SK-N-DZ (cell line): ENCODE data around the gene FKBP6. TPM values are rescaled to one million over a fixed set of nuclear protein-coding genes. Genes with fewer than 3 reads are reported as not detected.
"Not testable (repeated sequence)": the region's sequence is repeated elsewhere in the genome, so short reads cannot be mapped to it uniquely, and the experiment has no call there.

ENCODE experiments used
- DNase-seq: peaks from one replicate; pipeline ENCODE4 v3.0.0-alpha.2; 2015; ENCODE audit warnings: low spot score
- polyA plus RNA-seq, 2 experiments: library from polyadenylated mRNA; depleted of rRNA; stranded (reverse); fragments of >200 nt; gene quantifications; 2 replicates each; pipeline ENCODE4 v1.2.3, GENCODE V29; 2014

Gene FKBP6, protein sequence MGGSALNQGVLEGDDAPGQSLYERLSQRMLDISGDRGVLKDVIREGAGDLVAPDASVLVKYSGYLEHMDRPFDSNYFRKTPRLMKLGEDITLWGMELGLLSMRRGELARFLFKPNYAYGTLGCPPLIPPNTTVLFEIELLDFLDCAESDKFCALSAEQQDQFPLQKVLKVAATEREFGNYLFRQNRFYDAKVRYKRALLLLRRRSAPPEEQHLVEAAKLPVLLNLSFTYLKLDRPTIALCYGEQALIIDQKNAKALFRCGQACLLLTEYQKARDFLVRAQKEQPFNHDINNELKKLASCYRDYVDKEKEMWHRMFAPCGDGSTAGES
- polyA plus RNA-seq (2014; cell fraction: cytosol; rRNA removed), result not detected in 2 replicates
- not detected in 2 replicates for polyA plus RNA-seq (2014; cell fraction: nucleus; rRNA removed)

DNA sequence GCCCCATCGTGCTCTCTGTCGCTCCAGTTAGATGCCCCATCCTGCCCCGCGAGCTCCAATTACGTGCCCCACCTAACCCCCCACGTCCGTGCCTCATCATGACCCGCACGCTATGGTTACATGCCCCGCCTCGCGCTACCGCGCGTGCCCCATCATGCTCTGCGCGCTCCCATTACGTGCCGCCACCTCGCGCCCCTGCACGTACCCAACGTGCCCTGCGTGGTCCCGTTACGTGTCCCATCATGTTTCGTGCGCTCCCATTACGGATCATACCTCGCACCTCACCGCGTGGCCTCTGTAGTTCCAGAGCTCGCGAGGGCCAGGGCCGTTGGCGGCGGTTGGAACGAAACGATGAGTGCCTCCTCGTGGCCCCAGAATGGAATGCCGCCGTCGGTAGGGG is at the start of gene FKBP6, which contains the start of gene TRIM50:
TSS of gene FKBP6 (plus strand) at position 240 of the 400 bp plus-strand sequence. CDS start 268 bp downstream, outside the sequence.
TSS of gene TRIM50 (minus strand) at position 161 of the 400 bp plus-strand sequence. CDS start 3,295 bp downstream, outside the sequence.
- not testable (repeated sequence) for DNase-seq

DNA sequence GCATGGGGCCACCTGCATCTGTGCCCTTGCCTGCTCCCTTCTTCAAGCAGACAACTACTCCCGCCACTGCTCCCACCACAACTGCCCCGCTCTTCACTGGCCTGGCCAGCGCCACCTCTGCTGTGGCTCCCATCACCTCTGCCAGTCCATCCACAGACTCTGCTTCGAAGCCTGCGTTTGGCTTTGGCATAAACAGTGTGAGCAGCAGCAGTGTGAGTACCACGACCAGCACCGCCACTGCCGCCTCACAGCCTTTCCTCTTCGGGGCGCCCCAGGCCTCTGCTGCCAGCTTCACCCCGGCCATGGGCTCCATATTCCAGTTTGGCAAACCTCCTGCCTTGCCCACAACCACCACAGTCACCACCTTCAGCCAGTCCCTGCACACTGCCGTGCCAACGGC is 30.7 kb upstream of the FKBP6 start:
- DNase-seq, result not testable (repeated sequence)

GRCh38 chr7:73297706-73298105 is 30.3 kb upstream of the FKBP6 start:
- DNase-seq, result not testable (repeated sequence)

DNA sequence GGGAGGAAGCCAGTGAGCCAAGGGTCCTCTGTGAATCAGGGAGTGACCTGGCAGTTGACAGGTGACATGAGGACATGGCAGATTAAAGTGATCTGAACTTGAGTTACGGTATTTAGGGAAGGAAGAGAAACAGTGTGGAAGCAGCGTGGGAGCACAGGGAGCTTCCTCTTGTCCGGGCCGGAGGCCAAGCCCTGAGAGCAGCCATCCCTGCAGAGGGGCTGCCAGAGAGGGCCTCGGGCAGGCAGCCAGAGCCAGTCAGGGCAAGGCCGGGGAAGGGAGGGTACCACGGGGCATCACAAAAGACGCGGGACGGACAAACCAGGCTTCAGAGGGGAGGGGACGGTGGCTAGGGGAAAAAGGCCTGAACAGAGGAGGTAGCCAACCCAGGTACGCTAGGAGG is 28.1 kb upstream of the FKBP6 start:
- DNase-seq, result not testable (repeated sequence)

DNA sequence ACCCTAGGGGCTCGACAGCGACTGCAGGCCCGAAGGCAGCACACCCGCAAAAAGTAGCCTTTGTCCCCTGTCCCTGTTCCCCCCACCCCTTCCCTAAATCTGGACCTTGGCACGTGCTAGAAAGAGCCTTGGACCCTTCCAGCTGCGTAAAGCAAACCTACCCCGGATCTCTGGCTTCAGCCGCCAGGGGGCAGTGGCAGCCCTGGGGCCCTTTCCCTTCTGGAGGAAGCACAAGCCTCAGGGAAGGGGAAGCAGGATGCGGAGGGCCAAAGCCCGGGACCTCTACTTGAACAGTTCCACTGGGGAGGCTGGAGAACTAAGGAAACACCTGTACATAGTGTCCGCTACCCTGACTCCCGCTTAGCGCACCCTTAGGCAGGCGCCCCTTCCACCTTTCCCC is 26.9 kb upstream of the FKBP6 start:
- not testable (repeated sequence) for DNase-seq

GRCh38 chr7:73302846-73303245 is 25.1 kb upstream of the FKBP6 start:
- DNase-seq, result not testable (repeated sequence)

DNA sequence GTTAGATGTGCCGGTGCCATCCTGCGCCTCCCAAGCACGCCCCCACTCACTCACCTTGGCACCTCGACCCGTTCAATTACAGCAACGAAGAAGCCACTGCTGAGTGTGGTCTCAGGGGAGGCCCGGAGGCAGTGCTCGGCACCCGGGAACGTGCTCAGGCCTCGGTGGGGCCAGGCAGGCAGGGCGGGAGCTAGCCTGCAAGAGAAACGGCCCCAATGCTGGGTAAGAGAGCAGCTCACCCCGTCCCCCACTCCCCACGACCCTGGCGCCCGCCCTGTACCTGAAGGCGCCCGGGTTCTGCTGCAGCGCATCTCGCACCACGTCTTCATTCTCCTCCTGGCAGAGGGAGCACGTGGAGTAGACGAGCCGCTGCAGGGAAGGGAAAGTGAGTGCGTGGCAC is 24.4 kb upstream of the FKBP6 start:
- DNase-seq, result no peak

DNA sequence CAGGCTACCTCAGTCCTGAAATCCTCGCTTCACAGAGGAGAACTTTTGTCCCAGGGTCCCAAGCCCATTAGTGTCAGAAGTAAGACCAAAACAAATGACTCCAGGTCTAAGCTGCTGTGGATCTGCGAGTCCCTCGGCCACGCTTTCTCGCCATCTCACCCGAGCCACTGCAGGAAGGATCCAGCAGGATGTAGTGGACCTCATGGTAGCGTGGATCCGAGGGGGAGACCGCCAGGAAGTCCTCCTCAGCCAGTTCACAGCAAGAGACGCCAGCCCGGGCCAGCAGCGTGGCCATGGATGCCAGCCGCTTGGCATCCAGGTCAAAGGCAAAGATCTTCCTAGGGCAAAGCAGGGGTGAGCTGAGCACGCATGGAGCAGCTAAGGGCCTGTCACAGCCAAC is 23.9 kb upstream of the FKBP6 start:
- no peak for DNase-seq

GRCh38 chr7:73304612-73305387 is 23.2 kb upstream of the FKBP6 start:
- not testable (repeated sequence) for DNase-seq

GRCh38 chr7:73307436-73307835 is 20.5 kb upstream of the FKBP6 start:
- no peak for DNase-seq

DNA sequence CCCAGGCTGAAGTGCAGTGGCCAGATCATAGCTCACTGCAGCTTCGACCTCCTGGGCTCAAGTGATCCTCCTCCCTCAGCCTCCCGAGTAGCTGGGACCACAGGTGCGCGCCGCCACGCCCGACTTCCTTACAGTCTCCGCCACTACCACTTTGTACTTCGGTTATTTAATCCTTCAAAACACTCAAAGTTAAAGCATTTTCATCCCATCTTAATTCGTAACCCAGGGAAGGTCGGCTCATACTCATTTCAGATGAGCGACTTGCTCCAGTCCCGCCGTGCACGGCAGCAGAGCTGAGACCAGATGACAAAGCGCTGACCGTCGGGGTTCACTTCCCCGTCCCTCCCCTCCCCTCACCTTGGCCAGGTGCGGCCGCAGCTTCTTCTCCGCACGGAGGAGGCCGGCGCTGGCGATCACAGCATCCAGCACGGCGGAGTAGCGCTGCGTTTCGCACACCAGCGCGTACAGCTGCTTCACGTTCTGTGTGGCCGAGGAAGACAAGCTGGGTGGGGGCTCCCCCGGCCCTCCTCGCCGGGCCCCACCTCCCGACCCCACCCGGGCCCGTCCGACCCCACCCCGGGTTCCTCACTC is 19.8 kb upstream of the FKBP6 start:
- DNase-seq, result no peak

- DNase-seq, result peak; percentile 84
Observed at GRCh38 chr7:73308665-73309214, 19.2 kb upstream of the FKBP6 start, which contains the start of gene NSUN5. Gene NSUN5, minus strand, starts transcription at chr7:73308826. Its CDS starts 36 bp downstream, at chr7:73308790.

GRCh38 chr7:73311421-73311820 is 16.5 kb upstream of the FKBP6 start:
- DNase-seq, result not testable (repeated sequence)

- no peak for DNase-seq
Observed at GRCh38 chr7:73312831-73313520, 15.0 kb upstream of the FKBP6 start.

GRCh38 chr7:73313521-73313906 is 14.4 kb upstream of the FKBP6 start:
- DNase-seq, result no peak

DNA sequence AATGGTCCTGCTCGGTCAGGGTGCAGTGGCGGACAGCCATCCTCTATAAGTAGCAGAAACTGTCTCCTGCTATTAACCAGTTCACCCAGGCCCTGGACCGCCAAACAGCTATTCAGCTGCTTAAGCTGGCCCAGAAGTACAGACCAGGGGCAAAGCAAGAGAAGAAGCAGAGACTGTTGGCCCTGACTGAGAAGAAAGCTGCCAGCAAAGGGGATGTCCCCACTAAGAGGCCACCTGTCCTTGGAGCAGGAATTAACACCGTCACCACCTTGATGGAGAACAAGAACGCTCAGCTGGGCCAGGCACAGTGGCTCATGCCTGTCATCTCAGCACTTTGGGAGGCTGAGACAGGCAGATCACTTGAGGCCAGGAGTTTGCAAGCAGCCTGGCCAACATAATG is 13.7 kb upstream of the FKBP6 start:
- DNase-seq, result no peak

GRCh38 chr7:73316521-73316920 is 11.4 kb upstream of the FKBP6 start:
- no peak for DNase-seq

GRCh38 chr7:73318656-73319204 is 9.2 kb upstream of the FKBP6 start:
- not testable (repeated sequence) for DNase-seq

DNA sequence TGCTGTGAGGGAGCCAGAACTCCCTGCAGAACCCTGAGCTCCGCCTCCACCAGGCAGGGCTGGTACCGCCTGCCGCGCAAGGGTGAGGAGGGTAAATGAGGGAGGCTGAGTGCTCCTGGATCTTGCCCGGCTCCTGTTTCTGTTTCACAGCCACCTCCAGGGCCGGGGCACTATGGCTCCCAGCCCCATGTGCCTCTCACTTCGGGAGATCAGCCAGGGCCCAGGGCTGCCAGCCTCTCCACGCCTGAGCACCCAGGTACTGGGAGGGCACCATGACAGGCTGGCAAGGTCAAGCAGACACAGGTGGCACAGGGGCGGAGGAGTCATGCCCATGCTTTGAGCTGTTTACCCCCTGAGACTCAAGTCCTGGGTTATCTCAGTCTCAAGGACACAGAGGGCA is 8.4 kb upstream of the FKBP6 start:
- DNase-seq, result not testable (repeated sequence)

DNA sequence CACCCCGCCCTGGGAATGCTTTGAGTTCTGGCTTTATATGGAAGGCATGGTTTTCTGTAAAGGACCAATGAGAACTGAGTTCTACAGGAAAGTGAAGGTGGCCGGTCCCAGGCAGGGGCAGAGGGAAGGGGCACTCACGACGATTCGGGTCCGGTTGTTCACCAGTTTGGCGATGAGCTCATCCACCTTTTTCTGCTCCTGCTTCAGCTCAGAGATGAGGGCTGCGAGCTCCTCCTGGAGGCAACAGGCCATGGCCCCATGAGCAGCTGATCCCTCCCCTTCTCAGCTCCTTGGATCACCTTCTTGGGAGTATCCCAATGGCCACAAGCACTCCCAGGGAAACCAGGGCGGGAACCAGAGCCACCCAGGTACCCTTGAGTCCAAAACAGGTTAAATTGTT is 8.0 kb upstream of the FKBP6 start:
- DNase-seq, result not testable (repeated sequence)
